HFFc6 (cell line): Measurements from ENCODE around the gene TMEM141. TPM values are rescaled to one million over a fixed set of nuclear protein-coding genes. Genes with fewer than 3 reads are reported as not detected.

ENCODE experiments used
- DNase-seq: peaks from one replicate; pipeline ENCODE4 v3.0.0-alpha.2; 2018
- H3K27ac Mint-ChIP-seq: 2 replicates; pipeline ENCODE4 v1.8.0; 2020; ENCODE audit warnings: mild to moderate bottlenecking, mixed read lengths
- H3K27me3 Mint-ChIP-seq: 2 replicates; pipeline ENCODE4 v1.8.0; 2021; ENCODE audit warnings: mild to moderate bottlenecking, moderate library complexity, mixed read lengths; ENCODE audit not compliant: insufficient read depth
- H3K36me3 Mint-ChIP-seq: 2 replicates; pipeline ENCODE4 v1.8.0; 2021; ENCODE audit warnings: low read depth, mixed read lengths
- H3K4me1 Mint-ChIP-seq: 2 replicates; pipeline ENCODE4 v1.8.0; 2020; ENCODE audit warnings: low read depth, mixed read lengths
- H3K4me3 Mint-ChIP-seq: 2 replicates; pipeline ENCODE4 v1.8.0; 2020; ENCODE audit warnings: mild to moderate bottlenecking, moderate library complexity, mixed read lengths
- H3K9me3 Mint-ChIP-seq: 2 replicates; pipeline ENCODE4 v1.8.0; 2020; ENCODE audit warnings: mild to moderate bottlenecking, mixed read lengths
- CTCF ChIP-seq: fragments of 200-600 bp; sonication (generic); IDR thresholded peaks from 2 replicates; pipeline ENCODE4 v1.5.0; 2021; ENCODE audit warnings: antibody characterized with exemption, mild to moderate bottlenecking
- total RNA-seq, 6 experiments: library from RNA; stranded (reverse); fragmentation: NEBNext Ultra II Directional; extraction: Animal tissue kit (Norgen Biotek cat#: 25700); gene quantifications; 2 replicates in 1 of 6; 3 replicates in 5 of 6; pipeline ENCODE4 v1.2.3, GENCODE V29; 2021

The TMEM141 gene
- total RNA-seq, 6 experiments from 2014 or later = 46.1 to 62.2 (median 52.6) TPM

GRCh38 chr9:136756836-136757235 is 34.3 kb upstream of the TMEM141 start:
- TF ChIP-seq CTCF = no peak
- H3K9me3 Mint-ChIP-seq = peaks cover 27% of the 10 kb centered on the region
- peaks cover 9% of the 10 kb centered on the region for H3K27me3 Mint-ChIP-seq
- no peak overlapping the region for H3K27ac Mint-ChIP-seq
- 0 out of 2 replicates have a peak, but pooled peaks cover 6% of the 10 kb centered on the region for H3K4me1 Mint-ChIP-seq
- no peak overlapping the region for H3K4me3 Mint-ChIP-seq
- DNase-seq = no peak
- peaks cover 11% of the 10 kb centered on the region for H3K36me3 Mint-ChIP-seq

GRCh38 chr9:136757328-136757727 is 33.8 kb upstream of the TMEM141 start:
- H3K9me3 Mint-ChIP-seq = peaks cover 22% of the 10 kb centered on the region
- no peak for TF ChIP-seq CTCF
- DNase-seq = no peak
- no peak overlapping the region for H3K4me3 Mint-ChIP-seq
- H3K27me3 Mint-ChIP-seq = peaks cover 7% of the 10 kb centered on the region
- peaks cover 11% of the 10 kb centered on the region for H3K36me3 Mint-ChIP-seq
- no peak overlapping the region for H3K27ac Mint-ChIP-seq
- 0 out of 2 replicates have a peak, but pooled peaks cover 6% of the 10 kb centered on the region for H3K4me1 Mint-ChIP-seq

- H3K36me3 Mint-ChIP-seq = peaks cover 11% of the 10 kb centered on the region
- H3K27me3 Mint-ChIP-seq = peaks cover 5% of the 10 kb centered on the region
- H3K4me1 Mint-ChIP-seq = 0 out of 2 replicates have a peak, but pooled peaks cover 6% of the 10 kb centered on the region
- H3K4me3 Mint-ChIP-seq = no peak overlapping the region
- H3K27ac Mint-ChIP-seq = no peak overlapping the region
- peaks cover 19% of the 10 kb centered on the region for H3K9me3 Mint-ChIP-seq
- no peak for DNase-seq
- no peak for TF ChIP-seq CTCF
Measured at GRCh38 chr9:136757751-136758140, 33.4 kb upstream of the TMEM141 start.

GRCh38 chr9:136759001-136759400 is 32.1 kb upstream of the TMEM141 start:
- 0 out of 2 replicates have a peak, but pooled peaks cover 6% of the 10 kb centered on the region for H3K4me1 Mint-ChIP-seq
- H3K36me3 Mint-ChIP-seq = peaks cover 11% of the 10 kb centered on the region
- H3K27me3 Mint-ChIP-seq = peaks cover 3% of the 10 kb centered on the region
- no peak for TF ChIP-seq CTCF
- no peak for DNase-seq
- H3K4me3 Mint-ChIP-seq = no peak overlapping the region
- H3K27ac Mint-ChIP-seq = no peak overlapping the region
- peaks cover 19% of the 10 kb centered on the region for H3K9me3 Mint-ChIP-seq

GRCh38 chr9:136759436-136760325 is 31.5 kb upstream of the TMEM141 start:
- peaks cover 19% of the 10 kb centered on the region for H3K9me3 Mint-ChIP-seq
- no peak for TF ChIP-seq CTCF
- no peak overlapping the region for H3K27ac Mint-ChIP-seq
- H3K36me3 Mint-ChIP-seq = peaks cover 11% of the 10 kb centered on the region
- no peak for DNase-seq
- 0 out of 2 replicates have a peak, but pooled peaks cover 6% of the 10 kb centered on the region for H3K4me1 Mint-ChIP-seq
- no peak overlapping the region for H3K4me3 Mint-ChIP-seq
- peaks cover 3% of the 10 kb centered on the region for H3K27me3 Mint-ChIP-seq
